Activated naive CD4-positive, alpha-beta T cell treated with anti-CD3 and anti-CD28 coated beads, Interleukin-2, amount 10 ng/mL, durations not matched to agents 7 days and 5 days (primary cell): Measurements from ENCODE around the gene RHOT2.

Experiments
- CTCF ChIA-PET: fragments of 350-600 bp; sonication (Branson Sonifier 250); formaldehyde crosslinking; loops from one replicate; lab custom pipeline; 2021; ENCODE audit warnings: antibody characterized with exemption; lab: Charles Lee
- DNase-seq: peaks from one replicate; pipeline ENCODE4 v3.0.0-alpha.2; 2020
- H3K27ac Mint-ChIP-seq: one replicate; pipeline ENCODE4 v1.8.0; 2021; ENCODE audit warnings: mild to moderate bottlenecking, moderate library complexity, mixed read lengths
- H3K27me3 Mint-ChIP-seq: one replicate; pipeline ENCODE4 v1.8.0; 2021; ENCODE audit warnings: mild to moderate bottlenecking, mixed read lengths
- H3K36me3 Mint-ChIP-seq: one replicate; pipeline ENCODE4 v1.8.0; 2021; ENCODE audit warnings: mixed read lengths
- H3K4me1 Mint-ChIP-seq: one replicate; pipeline ENCODE4 v1.8.0; 2021; ENCODE audit warnings: mixed read lengths
- H3K4me3 Mint-ChIP-seq: one replicate; pipeline ENCODE4 v1.8.0; 2021; ENCODE audit warnings: mild to moderate bottlenecking, moderate library complexity, mixed read lengths
- H3K9me3 Mint-ChIP-seq: one replicate; pipeline ENCODE4 v1.8.0; 2021; ENCODE audit warnings: mixed read lengths

RHOT2 gene

GRCh38 chr16:637081-638018 lies 30.6 kb upstream of the RHOT2 start:
- Mint-ChIP-seq H3K27ac (peak overlapping the region; percentile 99), H3K27me3 (peaks cover 7% of the 10 kb centered on the region), H3K9me3 (no peaks in the 10 kb centered on the region), H3K4me3 (peak overlapping the region; percentile 94), H3K4me1 (peaks cover 12% of the 10 kb centered on the region), H3K36me3 (peaks cover 3% of the 10 kb centered on the region)
- CTCF ChIA-PET: interaction anchor here (1.1 kb wide), 2 partner anchors 11 to 111 kb away, joined by 3 read pairs; no protein-coding TSS in a partner anchor
- DNase-seq: peak; percentile 92

- DNase-seq: no peak
- H3K36me3 Mint-ChIP-seq: peaks cover 3% of the 10 kb centered on the region
- CTCF ChIA-PET: no interaction called here
These were observed 29.8 kb upstream of the RHOT2 start for GRCh38 chr16:638034-638543.

GRCh38 chr16:638836-639235 lies 29.1 kb upstream of the RHOT2 start:
- Mint-ChIP-seq H3K4me1 (peaks cover 20% of the 10 kb centered on the region), H3K9me3 (no peaks in the 10 kb centered on the region), H3K4me3 (no peak overlapping the region), H3K27me3 (peaks cover 7% of the 10 kb centered on the region), H3K36me3 (peaks cover 3% of the 10 kb centered on the region), H3K27ac (no peak overlapping the region)
- DNase-seq: no peak
- CTCF ChIA-PET: no interaction called here

More at GRCh38 chr16:638034-638543, 29.8 kb upstream of the RHOT2 start:
- no peak overlapping the region for H3K27ac Mint-ChIP-seq
- peaks cover 7% of the 10 kb centered on the region for H3K27me3 Mint-ChIP-seq
- peak overlapping the region; percentile 31 for H3K4me3 Mint-ChIP-seq
- H3K4me1 Mint-ChIP-seq: peaks cover 16% of the 10 kb centered on the region
- H3K9me3 Mint-ChIP-seq: no peaks in the 10 kb centered on the region

- Mint-ChIP-seq H3K4me1 (peaks cover 16% of the 10 kb centered on the region), H3K27ac (no peak overlapping the region), H3K36me3 (peaks cover 3% of the 10 kb centered on the region), H3K4me3 (peak overlapping the region; percentile 44), H3K9me3 (no peaks in the 10 kb centered on the region), H3K27me3 (peaks cover 7% of the 10 kb centered on the region)
- DNase-seq: no peak
- CTCF ChIA-PET: no interaction called here
These were observed 27.3 kb upstream of the RHOT2 start for GRCh38 chr16:640614-641013.

GRCh38 chr16:641326-642188 lies 26.4 kb upstream of the RHOT2 start, which contains the start of gene MCRIP2:
TSS of gene MCRIP2 (plus strand) at chr16:641828. CDS start at chr16:641992, 164 bp downstream.
- CTCF ChIA-PET: no interaction called here
- Mint-ChIP-seq H3K4me1 (peaks cover 15% of the 10 kb centered on the region), H3K36me3 (peaks cover 2% of the 10 kb centered on the region), H3K4me3 (peak within 1 kb of the TSS; percentile 68), H3K27ac (peak within 1 kb of the TSS; percentile 33), H3K9me3 (no peaks in the 10 kb centered on the region), H3K27me3 (peaks cover 3% of the 10 kb centered on the region)
- peak; percentile 83 for DNase-seq

- Mint-ChIP-seq H3K27ac (peak overlapping the region; percentile 33), H3K27me3 (no peaks in the 10 kb centered on the region), H3K4me3 (peak overlapping the region; percentile 68), H3K9me3 (no peaks in the 10 kb centered on the region), H3K4me1 (peaks cover 12% of the 10 kb centered on the region), H3K36me3 (no peaks in the 10 kb centered on the region)
- DNase-seq: peak; percentile 63
- CTCF ChIA-PET: no interaction called here
These were observed 25.5 kb upstream of the RHOT2 start for GRCh38 chr16:642189-643049.

- CTCF ChIA-PET: no interaction called here
These were observed 24.9 kb upstream of the RHOT2 start for GRCh38 chr16:643050-643368.

GRCh38 chr16:644556-644955 lies 23.4 kb upstream of the RHOT2 start:
- Mint-ChIP-seq H3K9me3 (no peaks in the 10 kb centered on the region), H3K27ac (no peak overlapping the region), H3K4me3 (no peak overlapping the region), H3K36me3 (no peaks in the 10 kb centered on the region), H3K27me3 (no peaks in the 10 kb centered on the region), H3K4me1 (peaks cover 19% of the 10 kb centered on the region)
- CTCF ChIA-PET: no interaction called here
- DNase-seq: no peak

More at GRCh38 chr16:643050-643368, 24.9 kb upstream of the RHOT2 start:
- Mint-ChIP-seq H3K4me3 (peak overlapping the region; percentile 68), H3K9me3 (no peaks in the 10 kb centered on the region), H3K27ac (no peak overlapping the region), H3K27me3 (no peaks in the 10 kb centered on the region), H3K4me1 (peaks cover 14% of the 10 kb centered on the region), H3K36me3 (no peaks in the 10 kb centered on the region)
- no peak for DNase-seq

GRCh38 chr16:645852-646678 lies 21.9 kb upstream of the RHOT2 start:
- CTCF ChIA-PET: no interaction called here
- no peaks in the 10 kb centered on the region for H3K27me3 Mint-ChIP-seq
- no peaks in the 10 kb centered on the region for H3K36me3 Mint-ChIP-seq
- H3K9me3 Mint-ChIP-seq: no peaks in the 10 kb centered on the region
- no peak overlapping the region for H3K4me3 Mint-ChIP-seq
- peaks cover 27% of the 10 kb centered on the region for H3K4me1 Mint-ChIP-seq
- H3K27ac Mint-ChIP-seq: no peak overlapping the region
- DNase-seq: no peak

GRCh38 chr16:646679-647172 lies 21.2 kb upstream of the RHOT2 start:
- Mint-ChIP-seq H3K27ac (no peak overlapping the region), H3K4me1 (peaks cover 29% of the 10 kb centered on the region), H3K9me3 (no peaks in the 10 kb centered on the region), H3K36me3 (no peaks in the 10 kb centered on the region), H3K4me3 (no peak overlapping the region), H3K27me3 (no peaks in the 10 kb centered on the region)
- CTCF ChIA-PET: interaction anchor here (1.6 kb wide), 1 partner anchor 34 kb away, joined by 3 read pairs; the partner anchor contains the start of gene STUB1
- no peak for DNase-seq

- Mint-ChIP-seq H3K36me3 (no peaks in the 10 kb centered on the region), H3K4me1 (peaks cover 29% of the 10 kb centered on the region), H3K9me3 (no peaks in the 10 kb centered on the region), H3K27ac (no peak overlapping the region), H3K27me3 (no peaks in the 10 kb centered on the region), H3K4me3 (no peak overlapping the region)
- DNase-seq: no peak
- CTCF ChIA-PET: interaction anchor here (0.7 to 1.6 kb wide), 3 partner anchors 11 to 152 kb away, joined by 3 read pairs; partner anchors contain the start of genes METTL26 and STUB1
These were observed 20.6 kb upstream of the RHOT2 start for GRCh38 chr16:647173-647902.
